ENCODE results near the gene UTP18. TPM values are rescaled to one million over a fixed set of nuclear protein-coding genes. Genes with fewer than 3 reads are reported as not detected.
"Not testable (repeated sequence)": the region's sequence is repeated elsewhere in the genome, so short reads cannot be mapped to it uniquely, and the experiment has no call there.

The UTP18 gene
- total RNA-seq, 2 experiments from 2014 or later, result 36.7 to 41.0 TPM

GRCh38 chr17:51325471-51325870, 65.1 kb downstream of the UTP18 start:
- Mint-ChIP-seq H3K4me1 (no peaks in the 10 kb centered on the region), H3K36me3 (no peaks in the 10 kb centered on the region), H3K9me3 (peaks cover 3% of the 10 kb centered on the region), H3K27ac (no peak overlapping the region), H3K4me3 (no peak overlapping the region), H3K27me3 (peaks cover 16% of the 10 kb centered on the region)
- ATAC-seq (ENCODE audit: low read depth) (no peak), DNase-seq (no peak)
- POLR2A ChIA-PET, result no interaction called here

DNA sequence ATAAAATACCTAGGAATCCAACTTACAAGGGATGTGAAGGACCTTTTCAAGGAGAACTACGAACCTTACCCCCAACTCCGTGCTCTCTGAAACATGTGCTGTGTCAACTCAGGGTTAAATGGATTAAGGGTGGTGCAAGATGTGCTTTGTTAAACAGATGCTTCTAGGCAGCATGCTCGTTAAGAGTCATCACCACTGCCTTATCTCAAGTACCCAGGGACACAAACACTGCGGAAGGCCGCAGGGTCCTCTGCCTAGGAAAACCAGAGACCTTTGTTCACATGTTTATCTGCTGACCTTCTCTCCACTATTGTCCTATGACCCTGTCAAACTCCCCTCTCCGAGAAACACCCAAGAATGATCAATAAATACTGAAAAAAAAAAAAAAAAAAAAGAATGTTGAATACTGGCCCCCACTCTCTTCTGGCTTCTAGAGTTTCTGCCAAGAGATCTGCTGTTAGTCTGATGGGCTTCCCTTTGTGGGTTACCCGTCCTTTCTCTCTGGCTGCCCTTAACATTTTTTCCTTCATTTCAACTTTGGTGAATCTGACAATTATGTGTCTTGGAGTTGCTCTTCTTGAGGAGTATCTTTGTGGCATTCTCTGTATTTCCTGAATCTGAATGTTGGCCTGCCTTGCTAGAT, 70.6 kb downstream of the UTP18 start:
- ATAC-seq (ENCODE audit: low read depth); DNase-seq; POLR2A ChIA-PET; H3K36me3 Mint-ChIP-seq; H3K4me3 Mint-ChIP-seq; H3K27ac Mint-ChIP-seq; H3K4me1 Mint-ChIP-seq; H3K9me3 Mint-ChIP-seq: not testable (repeated sequence)
- H3K27me3 Mint-ChIP-seq, result peaks cover 16% of the 10 kb centered on the region

- Mint-ChIP-seq H3K36me3 (no peaks in the 10 kb centered on the region), H3K27me3 (peaks cover 4% of the 10 kb centered on the region), H3K4me3 (no peak overlapping the region), H3K27ac (no peak overlapping the region), H3K4me1 (no peaks in the 10 kb centered on the region), H3K9me3 (no peaks in the 10 kb centered on the region)
- ATAC-seq (ENCODE audit: low read depth) (no peak), DNase-seq (no peak)
- POLR2A ChIA-PET, result no interaction called here
These were observed 74.8 kb downstream of the UTP18 start for GRCh38 chr17:51335006-51335590.

- no peaks in the 10 kb centered on the region for H3K36me3 Mint-ChIP-seq
- H3K27ac Mint-ChIP-seq, result no peak overlapping the region
- H3K4me1 Mint-ChIP-seq, result no peaks in the 10 kb centered on the region
- H3K4me3 Mint-ChIP-seq, result no peak overlapping the region
- H3K9me3 Mint-ChIP-seq, result no peaks in the 10 kb centered on the region
- ATAC-seq (ENCODE audit: low read depth) (no peak), DNase-seq (no peak)
- POLR2A ChIA-PET, result interaction anchor here (0.6 kb wide), 1 partner anchor 64 kb away, joined by 3 read pairs; no protein-coding TSS in a partner anchor
- peaks cover 6% of the 10 kb centered on the region for H3K27me3 Mint-ChIP-seq
These were observed 75.8 kb downstream of the UTP18 start for GRCh38 chr17:51335883-51336822.

DNA sequence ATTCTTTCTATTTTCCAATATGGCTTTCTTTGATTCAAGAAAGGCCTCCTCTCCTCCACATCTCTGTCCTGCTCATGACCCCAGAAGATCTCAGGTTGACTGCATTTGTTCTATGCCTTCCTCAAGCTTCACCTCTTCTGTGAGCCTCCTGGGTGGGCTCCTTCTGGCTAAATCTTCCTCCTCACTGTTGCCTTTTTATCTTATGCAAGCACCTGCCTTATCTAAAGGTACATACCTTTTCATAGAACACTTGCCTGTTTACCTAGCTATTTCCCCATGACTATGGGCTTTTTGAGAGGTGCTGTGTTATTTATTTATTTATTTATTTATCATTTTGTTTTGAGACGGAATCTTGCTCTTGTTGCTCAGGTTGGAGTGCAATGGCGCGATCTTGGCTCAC, 81.1 kb downstream of the UTP18 start:
- POLR2A ChIA-PET, result no interaction called here
- Mint-ChIP-seq H3K36me3 (no peaks in the 10 kb centered on the region), H3K27ac (no peak overlapping the region), H3K4me1 (no peaks in the 10 kb centered on the region), H3K9me3 (no peaks in the 10 kb centered on the region), H3K27me3 (peaks cover 11% of the 10 kb centered on the region), H3K4me3 (no peak overlapping the region)
- DNase-seq, result no peak
- ATAC-seq (ENCODE audit: low read depth), result no peak

DNA sequence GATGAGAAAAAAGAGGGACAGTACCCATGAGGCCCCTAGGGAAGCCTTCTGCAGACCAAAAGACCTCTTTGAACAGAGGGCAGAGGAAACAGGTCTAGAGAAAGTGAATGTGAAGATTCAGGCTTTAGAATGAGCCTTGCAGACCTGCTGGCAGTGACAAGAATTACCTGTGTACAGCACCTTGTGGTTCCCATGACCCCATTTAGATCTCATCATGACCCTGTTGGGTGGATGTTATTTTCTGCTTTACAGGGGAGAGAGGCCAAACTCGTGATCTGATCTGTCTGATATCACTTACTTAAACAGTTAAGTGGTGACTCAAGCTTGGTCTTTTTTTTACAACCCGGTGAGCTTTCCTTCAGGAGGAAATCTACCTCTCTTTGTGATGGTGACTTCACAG, 81.9 kb downstream of the UTP18 start:
- H3K4me3 Mint-ChIP-seq, result no peak overlapping the region

GRCh38 chr17:51344532-51344931, 84.2 kb downstream of the UTP18 start:
- no peaks in the 10 kb centered on the region for H3K9me3 Mint-ChIP-seq
- H3K4me1 Mint-ChIP-seq, result no peaks in the 10 kb centered on the region
- ATAC-seq (ENCODE audit: low read depth) (no peak), DNase-seq (no peak)
- POLR2A ChIA-PET, result no interaction called here
- peaks cover 9% of the 10 kb centered on the region for H3K27me3 Mint-ChIP-seq
- no peak overlapping the region for H3K4me3 Mint-ChIP-seq
- no peak overlapping the region for H3K27ac Mint-ChIP-seq
- no peaks in the 10 kb centered on the region for H3K36me3 Mint-ChIP-seq

More for the DNA sequence above, 81.9 kb downstream of the UTP18 start:
- no peaks in the 10 kb centered on the region for H3K9me3 Mint-ChIP-seq
- no peak overlapping the region for H3K27ac Mint-ChIP-seq
- peaks cover 11% of the 10 kb centered on the region for H3K27me3 Mint-ChIP-seq
- POLR2A ChIA-PET, result no interaction called here
- no peak for DNase-seq
- no peaks in the 10 kb centered on the region for H3K4me1 Mint-ChIP-seq
- no peak for ATAC-seq (ENCODE audit: low read depth)
- H3K36me3 Mint-ChIP-seq, result no peaks in the 10 kb centered on the region

GRCh38 chr17:51346218-51346982, 86.1 kb downstream of the UTP18 start:
- no peaks in the 10 kb centered on the region for H3K36me3 Mint-ChIP-seq
- POLR2A ChIA-PET, result no interaction called here
- ATAC-seq (ENCODE audit: low read depth) (no peak), DNase-seq (no peak)
- H3K4me3 Mint-ChIP-seq, result no peak overlapping the region
- peaks cover 11% of the 10 kb centered on the region for H3K27me3 Mint-ChIP-seq
- no peak overlapping the region for H3K27ac Mint-ChIP-seq
- H3K9me3 Mint-ChIP-seq, result no peaks in the 10 kb centered on the region
- no peaks in the 10 kb centered on the region for H3K4me1 Mint-ChIP-seq

Other genes with a start within 250 kb of the UTP18 start
- 10 to 100 TPM; 52.3 to 62.9 TPM for gene SPAG9, start 139.7 kb upstream of the UTP18 start, total RNA-seq
- gene NME1, start 107.0 kb upstream of the UTP18 start, total RNA-seq, result 10 to 100 TPM; 71.9 to 73.0 TPM
- gene NME2, start 94.1 kb upstream of the UTP18 start, total RNA-seq, result 100 to 1,000 TPM; 354 to 361 TPM
- 10 to 100 TPM; 15.3 to 15.6 TPM for gene MBTD1, start 497 bp upstream of the UTP18 start, total RNA-seq

All from activated naive CD8-positive, alpha-beta T cell treated with anti-CD3 and anti-CD28 coated beads, Interleukin-2, amount 10 ng/mL, durations not matched to agents 7 days and 5 days (primary cell).